Prostate gland (tissue), 2 donors: ENCODE data around the gene NECTIN4. TPM values are rescaled to one million over a fixed set of nuclear protein-coding genes. Genes with fewer than 3 reads are reported as not detected.

Source experiments
- DNase-seq: peaks from one replicate; pipeline ENCODE4 v3.0.0-alpha.2; 2019; ENCODE audit warnings: low spot score
- H3K27ac ChIP-seq, 2 donors: fragments of 200-600 bp; sonication (generic); 2 replicates each; pipeline ENCODE4 v1.5.1; 2017 to 2019
- H3K27me3 ChIP-seq: fragments of 200-600 bp; sonication (generic); replicated peaks from 2 replicates; pipeline ENCODE4 v1.5.1; 2019; ENCODE audit not compliant: insufficient read depth
- H3K36me3 ChIP-seq, 2 donors: fragments of 200-600 bp; sonication (generic); 1 replicate in 1 of 2; 2 replicates in 1 of 2; pipeline versions ENCODE4 v1.5.1 to v1.8.1; 2017 to 2019
- H3K4me1 ChIP-seq: fragments of 200-600 bp; sonication (generic); replicated peaks from 2 replicates; pipeline ENCODE4 v1.5.1; 2019
- H3K4me3 ChIP-seq, 2 donors: fragments of 200-600 bp; sonication (generic); 2 replicates each; pipeline ENCODE4 v1.5.1; 2017 to 2019
- H3K9me3 ChIP-seq: fragments of 200-600 bp; sonication (generic); 2 replicates; pipeline ENCODE4 v1.5.1; 2017
- CTCF ChIP-seq, 4 experiments: fragments of 200-600 bp in 2 of 4; fragments of 450-650 bp in 2 of 4; sonication (generic) in 2 of 4; IDR thresholded peaks; 1 replicate in 3 of 4; 2 replicates in 1 of 4; pipeline ENCODE4 v1.5.1; 2016 to 2019; ENCODE audit warnings: antibody characterized with exemption in 4 of 4, mild to moderate bottlenecking in 2 of 4, moderate library complexity in 2 of 4
- POLR2A ChIP-seq: fragments of 450-650 bp; IDR thresholded peaks from one replicate; pipeline ENCODE4 v1.6.1; 2016; ENCODE audit warnings: antibody characterized with exemption, mild to moderate bottlenecking
- POLR2AphosphoS5 ChIP-seq: sonication (generic); formaldehyde crosslinking; IDR thresholded peaks from one replicate; pipeline ENCODE4 v1.6.1; 2017; ENCODE audit warnings: antibody characterized with exemption
- WGBS: methylation state at CpG from one replicate; pipeline ENCODE4 v1.1.5; 2018; 5-methylcytosine and 5-hydroxymethylcytosine counted together
- intact Hi-C: fragments of 100-400 bp; cut with DNase I; formaldehyde crosslinking; loops from one replicate; pipeline ENCODE4 v1.14.2; 2022
- total RNA-seq, 2 donors: library from RNA; depleted of rRNA; stranded (reverse); fragments of >200 nt; gene quantifications; one replicate each; pipeline ENCODE4 v1.1.0, GENCODE V29; 2016

NECTIN4 gene
- total RNA-seq, 2 donors from 2014 or later: 9.6 to 18.6 TPM

GRCh38 chr1:161095230-161095629 is 5.9 kb upstream of the NECTIN4 start:
- Histone ChIP-seq H3K27ac (no peak overlapping the region), H3K4me3 (no peak overlapping the region), H3K9me3 (no peaks in the 10 kb centered on the region), H3K27me3 (no peaks in the 10 kb centered on the region), H3K4me1 (no peaks in the 10 kb centered on the region), H3K36me3 (no peaks in the 10 kb centered on the region)
- 88% methylated on average over 6 of the region's 6 CpGs for WGBS
- intact Hi-C loops: loop anchor here (5.0 kb wide), 2 partner anchors 48 to 98 kb away; partner anchors contain the start of gene USF1
- TF ChIP-seq POLR2A (no peak), CTCF (IDR thresholded peaks at IDR 0.05) (no peak), POLR2AphosphoS5 (no peak)
- no peak for DNase-seq

- 97% methylated on average over 14 of the region's 14 CpGs for WGBS
- no peak for TF ChIP-seq POLR2A
- no peak for TF ChIP-seq CTCF (IDR thresholded peaks at IDR 0.05)
- no peaks in the 10 kb centered on the region for H3K36me3 ChIP-seq
- intact Hi-C loops: no loop called here
- DNase-seq: no peak
- no peak overlapping the region for H3K4me3 ChIP-seq
- H3K4me1 ChIP-seq: no peaks in the 10 kb centered on the region
- no peaks in the 10 kb centered on the region for H3K9me3 ChIP-seq
- H3K27me3 ChIP-seq: no peaks in the 10 kb centered on the region
- no peak overlapping the region for H3K27ac ChIP-seq
Observed at GRCh38 chr1:161094481-161094880, 5.1 kb upstream of the NECTIN4 start.

GRCh38 chr1:161092621-161093028 is 3.3 kb upstream of the NECTIN4 start:
- Histone ChIP-seq H3K27me3 (no peaks in the 10 kb centered on the region), H3K9me3 (no peaks in the 10 kb centered on the region), H3K36me3 (no peaks in the 10 kb centered on the region), H3K4me3 (no peak overlapping the region), H3K27ac (no peak overlapping the region), H3K4me1 (no peaks in the 10 kb centered on the region)
- 54% methylated on average over 3 of the region's 3 CpGs for WGBS
- intact Hi-C loops: no loop called here
- TF ChIP-seq CTCF (IDR thresholded peaks at IDR 0.05) (no peak), POLR2AphosphoS5 (no peak), POLR2A (no peak)
- DNase-seq: no peak

GRCh38 chr1:161091796-161092507 is 2.6 kb upstream of the NECTIN4 start:
- WGBS: 90% methylated on average over 7 of the region's 7 CpGs
- TF ChIP-seq CTCF (IDR thresholded peaks at IDR 0.05) (no peak), POLR2AphosphoS5 (no peak), POLR2A (no peak)
- intact Hi-C loops: no loop called here
- Histone ChIP-seq H3K9me3 (no peaks in the 10 kb centered on the region), H3K4me1 (no peaks in the 10 kb centered on the region), H3K27me3 (no peaks in the 10 kb centered on the region), H3K4me3 (no peak overlapping the region), H3K36me3 (no peaks in the 10 kb centered on the region), H3K27ac (no peak overlapping the region)
- no peak for DNase-seq

GRCh38 chr1:161091093-161091492 is 1.7 kb upstream of the NECTIN4 start:
- TF ChIP-seq POLR2AphosphoS5: no peak
- TF ChIP-seq CTCF (IDR thresholded peaks at IDR 0.05): no peak
- no peak for TF ChIP-seq POLR2A
- Histone ChIP-seq H3K4me1 (no peaks in the 10 kb centered on the region), H3K27ac (no peak overlapping the region), H3K4me3 (no peak overlapping the region), H3K9me3 (no peaks in the 10 kb centered on the region), H3K27me3 (no peaks in the 10 kb centered on the region), H3K36me3 (no peaks in the 10 kb centered on the region)
- DNase-seq: no peak
- intact Hi-C loops: no loop called here
- 93% methylated on average over 5 of the region's 5 CpGs for whole genome bisulfite sequencing
